SK-N-SH (cell line): Measurements from ENCODE around the gene TTC39C. TPM values are rescaled to one million over a fixed set of nuclear protein-coding genes. Genes with fewer than 3 reads are reported as not detected.

Experiments used
- CTCF ChIA-PET: fragments of 300-600, 350-600 bp; formaldehyde crosslinking; extraction: SDS; loops from one replicate; lab custom pipeline; 2021; lab: Yijun Ruan, JAX
- POLR2A ChIA-PET: fragments of 350-600 bp; sonication (Branson Sonifier 250); formaldehyde crosslinking; extraction: SDS; loops from one replicate; lab custom pipeline; 2020; ENCODE audit warnings: antibody characterized with exemption, inconsistent platforms; lab: Yijun Ruan, JAX
- DNase-seq: peaks from one replicate; pipeline ENCODE4 v3.0.0; 2012
- H2AFZ ChIP-seq: fragments of 200-600 bp; sonication (generic); 2 replicates; pipeline ENCODE4 v1.8.1; 2016; ENCODE audit warnings: antibody characterized with exemption, mild to moderate bottlenecking, low read depth
- H3F3A ChIP-seq: fragments of 200-600 bp; sonication (generic); replicated peaks from 2 replicates; pipeline ENCODE3; 2016; ENCODE audit warnings: antibody characterized with exemption, mild to moderate bottlenecking; ENCODE audit not compliant: insufficient read depth
- H3K27ac ChIP-seq, 2 experiments: fragments of 200-500 bp in 1 of 2; fragments of 200-600 bp in 1 of 2; sonication (Bioruptor generic) in 1 of 2; sonication (generic), shearing (Covaris generic) in 1 of 2; 2 replicates each; pipeline versions ENCODE4 v1.5.1 to v1.6.1; 2014 to 2016; ENCODE audit warnings: low read depth in 2 of 2, inconsistent platforms in 1 of 2, low read length in 1 of 2, mild to moderate bottlenecking in 1 of 2, mixed read lengths in 1 of 2
- H3K27me3 ChIP-seq: fragments of 200-600 bp; sonication (generic), shearing (Covaris generic); 2 replicates; pipeline ENCODE4 v1.6.1; 2016; ENCODE audit warnings: mixed run types; ENCODE audit not compliant: insufficient read depth
- H3K36me3 ChIP-seq, 2 experiments: fragments of 200-500 bp in 1 of 2; fragments of 200-600 bp in 1 of 2; sonication (Bioruptor generic) in 1 of 2; sonication (generic) in 1 of 2; replicated peaks in 1 of 2; 2 replicates each; pipeline versions ENCODE3 to v1.5.1; 2014 to 2016; ENCODE audit warnings: low read length in 1 of 2, mild to moderate bottlenecking in 1 of 2; ENCODE audit not compliant: insufficient read depth in 2 of 2, control insufficient read depth in 1 of 2
- H3K4me1 ChIP-seq, 2 experiments: fragments of 200-500 bp in 1 of 2; fragments of 200-600 bp in 1 of 2; sonication (Bioruptor generic) in 1 of 2; sonication (generic), shearing (Covaris generic) in 1 of 2; 2 replicates each; pipeline versions ENCODE4 v1.5.1 to v1.6.1; 2014 to 2016; ENCODE audit warnings: low read depth in 1 of 2, low read length in 1 of 2, mixed run types in 1 of 2; ENCODE audit not compliant: insufficient read depth in 2 of 2, control insufficient read depth in 1 of 2
- H3K4me2 ChIP-seq: fragments of 200-600 bp; sonication (generic), shearing (Covaris generic); 2 replicates; pipeline ENCODE4 v1.6.1; 2017; ENCODE audit warnings: mixed run types
- H3K4me3 ChIP-seq, 2 experiments: fragments of 200-500 bp in 1 of 2; fragments of 200-600 bp in 1 of 2; sonication (Bioruptor generic) in 1 of 2; sonication (generic), shearing (Covaris generic) in 1 of 2; 2 replicates each; pipeline versions ENCODE4 v1.5.1 to v1.8.1; 2014 to 2016; ENCODE audit warnings: low read depth in 2 of 2, inconsistent platforms in 1 of 2, low read length in 1 of 2, mild to moderate bottlenecking in 1 of 2, mixed read lengths in 1 of 2, moderate library complexity in 1 of 2
- H3K79me2 ChIP-seq: fragments of 200-600 bp; sonication (generic); 2 replicates; pipeline ENCODE4 v1.8.1; 2017; ENCODE audit warnings: mild to moderate bottlenecking; ENCODE audit not compliant: insufficient read depth
- H3K9ac ChIP-seq: fragments of 200-600 bp; sonication (generic); 2 replicates; pipeline ENCODE4 v1.6.1; 2017; ENCODE audit warnings: mixed run types
- H3K9me2 ChIP-seq: fragments of 200-600 bp; sonication (generic); 2 replicates; pipeline ENCODE4 v1.6.1; 2017; ENCODE audit warnings: mixed run types
- H3K9me3 ChIP-seq: fragments of 200-600 bp; sonication (generic); 2 replicates; pipeline ENCODE4 v1.6.1; 2017; ENCODE audit warnings: mixed run types, mild to moderate bottlenecking, moderate library complexity
- H4K20me1 ChIP-seq: fragments of 200-600 bp; sonication (generic); 2 replicates; pipeline ENCODE4 v1.6.1; 2017; ENCODE audit warnings: mild to moderate bottlenecking, mixed run types; ENCODE audit not compliant: insufficient read depth
- CTCF ChIP-seq: fragments of 200-600 bp; sonication (generic); IDR thresholded peaks from 2 replicates; pipeline ENCODE4 v1.6.1; 2017; ENCODE audit warnings: antibody characterized with exemption, mild to moderate bottlenecking, moderate library complexity
- EP300 ChIP-seq, 2 experiments: IDR thresholded peaks; 2 replicates each; pipeline versions ENCODE4 v1.4.0 to v1.6.1; 2012; ENCODE audit warnings: borderline replicate concordance in 1 of 2, low read depth in 1 of 2, low read length in 1 of 2
- EZH2phosphoT487 ChIP-seq: fragments of 200-600 bp; sonication (generic); IDR thresholded peaks from 2 replicates; pipeline ENCODE4 v1.6.1; 2017; ENCODE audit warnings: low read depth, mixed run types, mild to moderate bottlenecking, antibody characterized with exemption, moderate library complexity, borderline replicate concordance
- FOSL2 ChIP-seq: IDR thresholded peaks from 2 replicates; pipeline ENCODE4 v1.4.0; 2012; ENCODE audit warnings: low read depth, mild to moderate bottlenecking, moderate library complexity, borderline replicate concordance
- FOXJ3 ChIP-seq: sonication (generic); formaldehyde crosslinking; IDR thresholded peaks from 2 replicates; pipeline ENCODE4 v1.5.1; 2020; ENCODE audit warnings: mild to moderate bottlenecking, missing genetic modification reagents
- GABPA ChIP-seq: IDR thresholded peaks from 2 replicates; pipeline ENCODE4 v1.4.0; 2012; ENCODE audit warnings: low read depth, mild to moderate bottlenecking
- IRF3 ChIP-seq: fragments of 150-350 bp; IDR thresholded peaks from 2 replicates; pipeline ENCODE4 v1.6.1; 2016; ENCODE audit warnings: mild to moderate bottlenecking, low read depth, low read length
- MAX ChIP-seq: IDR thresholded peaks from 2 replicates; pipeline ENCODE4 v1.4.0; 2012; ENCODE audit warnings: low read depth
- MXI1 ChIP-seq: IDR thresholded peaks from 2 replicates; pipeline ENCODE4 v1.6.1; 2012; ENCODE audit warnings: mild to moderate bottlenecking, low read depth, low read length, improper control_type of control experiment
- REST ChIP-seq: IDR thresholded peaks from 2 replicates; pipeline ENCODE4 v1.6.1; 2012; ENCODE audit warnings: mild to moderate bottlenecking, low read depth, low read length, moderate library complexity
- RFX5 ChIP-seq: IDR thresholded peaks from 2 replicates; pipeline ENCODE4 v1.6.1; 2012; ENCODE audit warnings: mild to moderate bottlenecking, improper control_type of control experiment, low read length
- SIN3A ChIP-seq: IDR thresholded peaks from 2 replicates; pipeline ENCODE4 v1.6.1; 2012; ENCODE audit warnings: low read depth, mild to moderate bottlenecking, low read length, moderate library complexity, borderline replicate concordance
- SMC3 ChIP-seq: IDR thresholded peaks from 2 replicates; pipeline ENCODE4 v1.6.1; 2012; ENCODE audit warnings: low read depth, low read length, improper control_type of control experiment
- TAF1 ChIP-seq: IDR thresholded peaks from 2 replicates; pipeline ENCODE4 v1.6.1; 2012; ENCODE audit warnings: low read depth, mild to moderate bottlenecking, low read length, moderate library complexity, borderline replicate concordance
- TEAD4 ChIP-seq: IDR thresholded peaks from 2 replicates; pipeline ENCODE4 v1.4.0; 2012; ENCODE audit warnings: mild to moderate bottlenecking, borderline replicate concordance; ENCODE audit not compliant: insufficient read depth
- YY1 ChIP-seq: IDR thresholded peaks from 2 replicates; pipeline ENCODE4 v1.4.0; 2012; ENCODE audit warnings: low read depth, mild to moderate bottlenecking
- ZBTB33 ChIP-seq: IDR thresholded peaks from 2 replicates; pipeline ENCODE4 v1.4.0; 2012; ENCODE audit warnings: low read depth, borderline replicate concordance
- polyA plus RNA-seq, 3 experiments: library from polyadenylated mRNA; depleted of rRNA; stranded (reverse); fragments of >200 nt; gene quantifications; 2 replicates each; pipeline ENCODE4 v1.2.3, GENCODE V29; 2012

TTC39C gene
- polyA plus RNA-seq, 1 of the 3 experiments (the other 2 are of a cell fraction) = 8.6 TPM

GRCh38 chr18:24094561-24094960, 80.0 kb downstream of the TTC39C start:
- no peak overlapping the region for H3K4me3 ChIP-seq
- no peak overlapping the region for H3K9ac ChIP-seq
- no peaks in the 10 kb centered on the region for H3K27me3 ChIP-seq
- no peak overlapping the region for H2AFZ ChIP-seq
- CTCF ChIA-PET = no interaction called here
- no peaks in the 10 kb centered on the region for H3K9me2 ChIP-seq
- DNase-seq = no peak
- H3K27ac ChIP-seq = no peak overlapping the region
- H3K4me1 ChIP-seq = peaks cover 0 to 1% of the 10 kb centered on the region in 2 experiments; a peak in 2 of 4 replicates
- H3K9me3 ChIP-seq = no peaks in the 10 kb centered on the region; the same call in 1 of the 2 replicates
- no peaks in the 10 kb centered on the region for H3F3A ChIP-seq
- peaks cover 2 to 28% of the 10 kb centered on the region in 2 experiments for H3K36me3 ChIP-seq
- POLR2A ChIA-PET = no interaction called here
- H4K20me1 ChIP-seq = no peaks in the 10 kb centered on the region
- H3K4me2 ChIP-seq = no peak overlapping the region
- no peaks in the 10 kb centered on the region for H3K79me2 ChIP-seq
- TF ChIP-seq ZBTB33 = no peak
- TF ChIP-seq CTCF = no peak
- TF ChIP-seq FOXJ3 (CRISPR knock-in tag) = no peak
- TF ChIP-seq TAF1 = no peak
- TF ChIP-seq YY1 = no peak
- no peak for TF ChIP-seq SIN3A
- TF ChIP-seq FOSL2 = no peak
- TF ChIP-seq TEAD4 = no peak
- no peak for TF ChIP-seq RFX5
- no peak for TF ChIP-seq EZH2phosphoT487
- no peak for TF ChIP-seq GABPA
- no peak for TF ChIP-seq EP300 (IDR thresholded peaks at IDR 0.05; ENCODE audit: borderline replicate concordance in 1 of 2, low read depth in 1 of 2, low read length in 1 of 2)
- TF ChIP-seq MAX = no peak
- no peak for TF ChIP-seq MXI1
- TF ChIP-seq SMC3 = no peak
- TF ChIP-seq IRF3 = no peak
- TF ChIP-seq REST = no peak
- TF ChIP-seq, all 33 proteins: peak for 0
